ENCODE data around the gene TIPIN.

- no peak for TF ChIP-seq MYC (IDR thresholded peaks at IDR 0.05; ENCODE audit: low read depth, low read length)
- TF ChIP-seq MAX (IDR thresholded peaks at IDR 0.05; ENCODE audit: low read depth, low read length) = no peak
- no peak for TF ChIP-seq POLR2A (IDR thresholded peaks at IDR 0.05; ENCODE audit: extremely low read depth, insufficient read length)
Observed at GRCh38 chr15:66323312-66323928, 33.1 kb downstream of the TIPIN start.
